Mucosa of stomach (tissue), 1 donor: ENCODE data around the gene GATM.

Source experiments
- H3K27me3 ChIP-seq: one replicate; pipeline ENCODE4 v1.7.0; 2013; ENCODE audit warnings: mild to moderate bottlenecking, low read length; ENCODE audit not compliant: control insufficient read depth, insufficient read depth
- H3K36me3 ChIP-seq: one replicate; pipeline ENCODE4 v1.7.0; 2013; ENCODE audit warnings: low read length; ENCODE audit not compliant: control insufficient read depth, insufficient read depth
- H3K4me1 ChIP-seq: one replicate; pipeline ENCODE4 v1.7.0; 2013; ENCODE audit warnings: mild to moderate bottlenecking, low read length; ENCODE audit not compliant: control insufficient read depth, insufficient read depth
- H3K4me3 ChIP-seq: one replicate; pipeline ENCODE4 v1.7.0; 2013; ENCODE audit warnings: low read length
- H3K9ac ChIP-seq: one replicate; pipeline ENCODE4 v1.7.0; 2013; ENCODE audit warnings: mild to moderate bottlenecking, low read length, moderate library complexity
- H3K9me3 ChIP-seq: one replicate; pipeline ENCODE4 v1.7.0; 2013; ENCODE audit warnings: mild to moderate bottlenecking, low read length, moderate library complexity; ENCODE audit not compliant: control insufficient read depth
- donor health status: Pancreatic carcinoma.

The GATM gene

GRCh38 chr15:45341790-45342189 is 36.6 kb downstream of the GATM start:
- H3K9ac ChIP-seq: no peak overlapping the region
- H3K4me1 ChIP-seq: peaks cover 34% of the 10 kb centered on the region
- H3K27me3 ChIP-seq: no peaks in the 10 kb centered on the region
- H3K36me3 ChIP-seq: no peaks in the 10 kb centered on the region
- no peaks in the 10 kb centered on the region for H3K9me3 ChIP-seq
- H3K4me3 ChIP-seq: no peak overlapping the region

DNA sequence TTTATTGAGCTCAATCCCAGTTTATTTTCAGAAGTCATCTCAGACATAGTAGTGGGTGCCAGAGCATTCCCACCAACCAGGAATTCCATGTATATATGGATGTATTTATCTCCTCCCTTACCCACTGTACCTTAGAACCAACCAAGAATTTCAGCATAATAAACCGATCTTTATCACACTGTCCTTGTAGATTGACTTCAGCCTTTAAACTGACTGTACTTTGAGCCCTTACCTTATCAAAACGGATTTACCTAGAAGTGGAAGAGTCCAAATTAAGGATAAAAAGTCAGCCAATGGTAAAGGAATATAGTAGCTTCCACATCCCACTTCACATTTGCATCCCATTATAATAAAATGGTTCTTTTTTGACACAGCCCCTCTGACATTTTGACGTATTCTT is 37.9 kb downstream of the GATM start:
- Histone ChIP-seq H3K4me1 (peaks cover 24% of the 10 kb centered on the region), H3K4me3 (no peak overlapping the region), H3K9ac (no peak overlapping the region), H3K36me3 (no peaks in the 10 kb centered on the region), H3K9me3 (no peaks in the 10 kb centered on the region), H3K27me3 (no peaks in the 10 kb centered on the region)

GRCh38 chr15:45338417-45338816 is 39.9 kb downstream of the GATM start:
- H3K36me3 ChIP-seq: no peaks in the 10 kb centered on the region
- peaks cover 20% of the 10 kb centered on the region for H3K4me1 ChIP-seq
- H3K9ac ChIP-seq: no peak overlapping the region
- H3K4me3 ChIP-seq: no peak overlapping the region
- no peaks in the 10 kb centered on the region for H3K9me3 ChIP-seq
- no peaks in the 10 kb centered on the region for H3K27me3 ChIP-seq

DNA sequence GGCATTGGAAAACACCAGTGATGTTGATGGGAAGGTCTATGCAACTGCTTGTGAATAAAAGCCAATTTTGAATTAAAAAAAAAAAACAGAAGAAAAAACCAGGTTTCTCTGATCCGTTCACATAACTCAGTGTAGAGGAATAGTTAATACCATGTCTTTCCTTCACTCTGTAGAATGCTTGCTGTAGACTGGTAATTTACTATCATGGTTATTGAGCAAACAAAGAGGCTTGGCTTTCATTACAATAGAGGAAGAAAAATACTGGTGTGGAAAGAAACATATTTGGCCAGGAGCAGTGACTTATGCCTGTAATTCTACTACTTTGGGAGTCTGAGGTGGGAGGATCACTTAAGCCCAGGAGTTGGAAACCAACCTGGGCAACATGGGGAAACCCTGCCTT is 41.1 kb downstream of the GATM start:
- H3K36me3 ChIP-seq: no peaks in the 10 kb centered on the region
- H3K27me3 ChIP-seq: no peaks in the 10 kb centered on the region
- no peak overlapping the region for H3K4me3 ChIP-seq
- no peaks in the 10 kb centered on the region for H3K9me3 ChIP-seq
- peaks cover 22% of the 10 kb centered on the region for H3K4me1 ChIP-seq
- no peak overlapping the region for H3K9ac ChIP-seq

GRCh38 chr15:45333550-45333949 is 44.8 kb downstream of the GATM start:
- H3K9me3 ChIP-seq: no peaks in the 10 kb centered on the region
- H3K4me1 ChIP-seq: peaks cover 15% of the 10 kb centered on the region
- H3K4me3 ChIP-seq: no peak overlapping the region
- H3K27me3 ChIP-seq: no peaks in the 10 kb centered on the region
- H3K9ac ChIP-seq: no peak overlapping the region
- no peaks in the 10 kb centered on the region for H3K36me3 ChIP-seq

- Histone ChIP-seq H3K9me3 (no peaks in the 10 kb centered on the region), H3K36me3 (no peaks in the 10 kb centered on the region), H3K9ac (no peak overlapping the region), H3K4me1 (peaks cover 15% of the 10 kb centered on the region), H3K27me3 (no peaks in the 10 kb centered on the region), H3K4me3 (no peak overlapping the region)
Measured at GRCh38 chr15:45332694-45333093, 45.6 kb downstream of the GATM start.

- H3K36me3 ChIP-seq: no peaks in the 10 kb centered on the region
- peaks cover 15% of the 10 kb centered on the region for H3K4me1 ChIP-seq
- no peak overlapping the region for H3K9ac ChIP-seq
- H3K4me3 ChIP-seq: no peak overlapping the region
- no peaks in the 10 kb centered on the region for H3K27me3 ChIP-seq
- H3K9me3 ChIP-seq: no peaks in the 10 kb centered on the region
Measured at GRCh38 chr15:45331972-45332371, 46.4 kb downstream of the GATM start.

DNA sequence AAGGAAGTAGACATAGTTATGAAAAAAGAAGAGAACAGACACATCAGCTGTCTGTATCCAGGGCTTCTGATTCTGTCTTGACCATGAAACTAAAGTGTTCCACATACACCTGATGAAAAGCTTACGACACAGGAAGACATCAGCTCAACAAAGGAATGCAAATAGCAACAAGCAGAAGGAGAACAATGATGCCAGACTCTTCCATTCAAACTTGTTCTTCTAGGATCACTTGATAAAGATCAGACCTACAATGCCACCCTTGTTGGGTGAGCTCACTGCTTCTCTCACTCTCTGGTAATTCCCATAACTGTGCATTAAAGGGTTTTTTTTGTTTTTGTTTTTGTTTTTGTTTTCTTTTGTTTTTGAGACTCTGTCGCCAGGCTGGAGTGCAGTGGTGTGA is 49.7 kb downstream of the GATM start:
- no peak overlapping the region for H3K4me3 ChIP-seq
- no peaks in the 10 kb centered on the region for H3K27me3 ChIP-seq
- H3K9me3 ChIP-seq: no peaks in the 10 kb centered on the region
- H3K4me1 ChIP-seq: peaks cover 10% of the 10 kb centered on the region
- no peak overlapping the region for H3K9ac ChIP-seq
- no peaks in the 10 kb centered on the region for H3K36me3 ChIP-seq

GRCh38 chr15:45326741-45327140 is 51.6 kb downstream of the GATM start:
- peaks cover 8% of the 10 kb centered on the region for H3K4me1 ChIP-seq
- H3K36me3 ChIP-seq: no peaks in the 10 kb centered on the region
- H3K4me3 ChIP-seq: no peak overlapping the region
- no peaks in the 10 kb centered on the region for H3K9me3 ChIP-seq
- H3K9ac ChIP-seq: no peak overlapping the region
- H3K27me3 ChIP-seq: no peaks in the 10 kb centered on the region

DNA sequence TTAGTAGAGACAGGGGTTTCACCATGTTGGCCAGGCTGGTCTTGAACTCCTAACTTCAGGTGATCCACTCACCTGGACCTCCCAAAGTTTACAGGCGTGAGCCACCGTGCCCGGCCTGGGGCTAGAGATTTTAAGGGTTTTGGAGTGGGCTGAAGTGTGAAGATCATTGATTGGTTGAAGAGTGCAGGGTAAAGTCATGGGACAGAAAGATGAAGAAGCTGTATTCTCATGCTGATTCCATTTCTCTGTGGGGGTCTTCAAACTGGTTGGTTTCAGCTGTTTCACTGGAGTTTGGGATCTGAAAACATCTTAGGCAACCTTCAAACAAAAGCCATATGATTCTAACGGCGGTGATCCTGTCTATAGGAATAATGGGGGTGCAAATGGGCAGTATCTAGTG is 52.1 kb downstream of the GATM start:
- Histone ChIP-seq H3K4me1 (peaks cover 8% of the 10 kb centered on the region), H3K36me3 (no peaks in the 10 kb centered on the region), H3K4me3 (no peak overlapping the region), H3K9ac (no peak overlapping the region), H3K9me3 (no peaks in the 10 kb centered on the region), H3K27me3 (no peaks in the 10 kb centered on the region)

GRCh38 chr15:45320581-45321205 is 57.7 kb downstream of the GATM start:
- no peaks in the 10 kb centered on the region for H3K9me3 ChIP-seq
- peaks cover 23% of the 10 kb centered on the region for H3K4me1 ChIP-seq
- H3K4me3 ChIP-seq: no peak overlapping the region
- no peak overlapping the region for H3K9ac ChIP-seq
- no peaks in the 10 kb centered on the region for H3K36me3 ChIP-seq
- H3K27me3 ChIP-seq: no peaks in the 10 kb centered on the region

DNA sequence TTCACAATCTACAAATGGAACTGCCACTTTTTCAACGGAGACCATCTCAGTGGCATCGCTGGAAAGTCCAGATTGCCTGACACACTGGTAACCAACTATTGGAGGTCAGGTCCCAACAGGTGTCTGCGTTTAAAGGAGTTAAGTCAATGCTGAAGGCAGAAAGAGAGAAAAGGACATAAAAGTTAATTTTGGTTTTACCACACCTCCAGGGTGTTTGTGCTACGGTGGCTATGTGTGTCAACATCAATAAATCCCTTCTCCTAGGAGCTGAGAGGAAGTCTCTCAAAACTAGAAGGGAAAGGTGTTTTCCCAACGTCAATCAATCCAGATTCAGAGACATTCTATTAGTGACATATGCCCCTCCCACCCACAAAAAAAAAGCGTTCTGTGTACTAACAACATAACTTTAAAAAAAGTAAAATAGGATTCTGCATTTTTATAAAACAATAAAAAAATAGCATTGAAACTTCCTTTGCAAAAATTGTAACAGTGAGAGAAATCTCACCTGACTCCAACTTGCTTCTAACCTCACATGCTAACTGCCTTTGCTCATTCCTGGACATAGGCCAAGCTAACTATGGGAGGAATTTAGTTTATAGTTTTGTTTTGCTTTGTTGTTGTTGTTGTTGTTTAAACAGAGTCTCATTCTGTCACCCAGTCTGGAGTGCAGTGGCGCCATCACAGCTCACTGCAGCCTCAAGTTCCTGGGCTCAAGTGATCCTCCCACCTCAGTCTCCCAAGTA is 58.7 kb downstream of the GATM start:
- H3K9me3 ChIP-seq: no peaks in the 10 kb centered on the region
- no peaks in the 10 kb centered on the region for H3K36me3 ChIP-seq
- H3K9ac ChIP-seq: no peak overlapping the region
- H3K4me1 ChIP-seq: peaks cover 23% of the 10 kb centered on the region
- H3K27me3 ChIP-seq: no peaks in the 10 kb centered on the region
- no peak overlapping the region for H3K4me3 ChIP-seq
